B cell (primary cell): ENCODE results near the gene ABCG5. TPM values are rescaled to one million over a fixed set of nuclear protein-coding genes. Genes with fewer than 3 reads are reported as not detected.

Source experiments
- ATAC-seq: fragments of 200-7000 bp; cut with Tn5 transposase; one replicate; pipeline ENCODE4 v1.10.0; 2021; ENCODE audit warnings: low read depth, mild to moderate bottlenecking, moderate number of reproducible peaks, moderate library complexity
- CTCF ChIA-PET: fragments of 350-600 bp; sonication (Branson Sonifier 250); formaldehyde crosslinking; loops from one replicate; lab custom pipeline; 2021; ENCODE audit warnings: antibody characterized with exemption, inconsistent platforms; lab: Charles Lee
- POLR2A ChIA-PET: fragments of 350-600 bp; sonication (Branson Sonifier 250); formaldehyde crosslinking; loops from one replicate; lab custom pipeline; 2021; ENCODE audit warnings: antibody characterized with exemption; lab: Charles Lee
- DNase-seq: peaks from one replicate; pipeline ENCODE4 v3.0.0; 2013
- H2AFZ ChIP-seq: 2 replicates; pipeline ENCODE4 v1.6.1; 2012; ENCODE audit warnings: mild to moderate bottlenecking, low read depth, low read length; ENCODE audit not compliant: insufficient read depth, poor library complexity, severe bottlenecking
- H3K27ac ChIP-seq, 2 donors: 1 replicate in 1 of 2; 2 replicates in 1 of 2; pipeline ENCODE4 v1.5.1; 2012 to 2013; ENCODE audit warnings: low read length in 2 of 2, mild to moderate bottlenecking in 2 of 2, moderate library complexity in 1 of 2
- H3K27me3 ChIP-seq, 4 experiments: fragments of 200-600 bp in 1 of 4; sonication (generic) in 1 of 4; replicated peaks in 1 of 4; 1 replicate in 2 of 4; 2 replicates in 2 of 4; pipeline versions ENCODE4 v1.6.1 to v1.7.0; 2013 to 2016; ENCODE audit warnings: low read length in 3 of 4, mild to moderate bottlenecking in 2 of 4, mixed read lengths in 1 of 4, moderate library complexity in 1 of 4; ENCODE audit not compliant: insufficient read depth in 4 of 4, control insufficient read depth in 3 of 4; ENCODE audit errors: control extremely low read depth in 1 of 4
- H3K36me3 ChIP-seq, 2 experiments: replicated peaks in 1 of 2; 1 replicate in 1 of 2; 2 replicates in 1 of 2; pipeline versions ENCODE4 v1.6.1 to v1.7.1; 2013; ENCODE audit warnings: low read length in 1 of 2; ENCODE audit not compliant: insufficient read depth in 2 of 2, control insufficient read depth in 1 of 2; ENCODE audit errors: control extremely low read depth in 1 of 2, extremely low read depth in 1 of 2
- H3K4me1 ChIP-seq, 2 donors: fragments of 200-600 bp in 1 of 2; sonication (generic) in 1 of 2; 1 replicate in 1 of 2; 2 replicates in 1 of 2; pipeline versions ENCODE4 v1.5.1 to v1.6.1; 2013 to 2017; ENCODE audit warnings: low read length in 2 of 2; ENCODE audit not compliant: control insufficient read depth in 2 of 2, insufficient read depth in 2 of 2
- H3K4me2 ChIP-seq: replicated peaks from 2 replicates; pipeline ENCODE3; 2012; ENCODE audit warnings: mild to moderate bottlenecking, low read depth, low read length; ENCODE audit not compliant: poor library complexity, severe bottlenecking
- H3K4me3 ChIP-seq, 5 experiments: fragments of 200-600 bp in 1 of 5; sonication (generic) in 1 of 5; 1 replicate in 3 of 5; 2 replicates in 2 of 5; pipeline versions ENCODE4 v1.5.1 to v1.7.0; 2011 to 2016; ENCODE audit warnings: low read length in 4 of 5, mild to moderate bottlenecking in 4 of 5, low read depth in 2 of 5, control low read depth in 1 of 5, moderate library complexity in 1 of 5; ENCODE audit not compliant: insufficient read depth in 1 of 5; ENCODE audit errors: control extremely low read depth in 1 of 5, extremely low read depth in 1 of 5
- H3K79me2 ChIP-seq: fragments of 200-600 bp; sonication (generic); one replicate; pipeline ENCODE4 v1.6.0; 2016; ENCODE audit warnings: low read length; ENCODE audit not compliant: control insufficient read depth, insufficient read depth
- H3K9ac ChIP-seq: fragments of 200-600 bp; sonication (generic); 2 replicates; pipeline ENCODE4 v1.6.1; 2017; ENCODE audit warnings: mild to moderate bottlenecking, low read length, moderate library complexity
- H3K9me3 ChIP-seq, 3 donors: one replicate each; pipeline versions ENCODE4 v1.6.1 to v1.7.1; 2013; ENCODE audit warnings: low read length in 2 of 3; ENCODE audit not compliant: control insufficient read depth in 2 of 3, insufficient read depth in 1 of 3; ENCODE audit errors: control extremely low read depth in 1 of 3
- H4K20me1 ChIP-seq: 2 replicates; pipeline ENCODE4 v1.6.0; 2012; ENCODE audit warnings: mild to moderate bottlenecking, low read length; ENCODE audit not compliant: insufficient read depth, control insufficient read depth, poor library complexity, severe bottlenecking
- H3K27ac Mint-ChIP-seq: one replicate; pipeline ENCODE4 v1.8.0; 2021; ENCODE audit warnings: mixed read lengths
- H3K27me3 Mint-ChIP-seq: one replicate; pipeline ENCODE4 v1.8.0; 2021; ENCODE audit warnings: mixed read lengths
- H3K4me1 Mint-ChIP-seq: one replicate; pipeline ENCODE4 v1.8.0; 2021; ENCODE audit warnings: mixed read lengths
- H3K4me3 Mint-ChIP-seq: one replicate; pipeline ENCODE4 v1.8.0; 2021; ENCODE audit warnings: mixed read lengths
- H3K9me3 Mint-ChIP-seq: one replicate; pipeline ENCODE4 v1.8.0; 2022; ENCODE audit warnings: mixed read lengths; ENCODE audit not compliant: insufficient read depth
- EZH2 ChIP-seq: IDR thresholded peaks from 2 replicates; pipeline ENCODE4 v1.6.1; 2012; ENCODE audit warnings: borderline replicate concordance, low read depth, mild to moderate bottlenecking, moderate library complexity, low read length; ENCODE audit not compliant: insufficient read depth, poor library complexity, severe bottlenecking
- WGBS: methylation state at CpG from one replicate; pipeline ENCODE4 v1.1.5; 2013; ENCODE audit warnings: missing lambda C conversion rate; ENCODE audit not compliant: insufficient coverage; 5-methylcytosine and 5-hydroxymethylcytosine counted together
- intact Hi-C: fragments of 100-400 bp; cut with micrococcal nuclease; formaldehyde crosslinking; loops from one replicate; pipeline ENCODE4 v1.10.0; 2022
- polyA plus RNA-seq: library from polyadenylated mRNA; depleted of rRNA; stranded (reverse); fragments of >200 nt; gene quantifications from 2 replicates; pipeline ENCODE4 v1.2.3, GENCODE V29; 2012
- total RNA-seq, 2 donors: library from RNA; stranded (reverse); fragments of 120-200 nt in 1 of 2; gene quantifications; 1 replicate in 1 of 2; 2 replicates in 1 of 2; pipeline versions ENCODE4 v1.2.3 to v1.2.4, GENCODE V29; 2013 to 2022
- TF ChIP-seq, protein P1 (sequence below): fragments of 200-600 bp; IDR thresholded peaks from one replicate; pipeline ENCODE4 v1.8.0; 2022; ENCODE audit warnings: antibody characterized with exemption, mild to moderate bottlenecking

The ABCG5 gene
- total and polyA plus RNA-seq, 2 donors (not counting 1 experiment from before 2014, with no cell fraction given), result not detected

DNA sequence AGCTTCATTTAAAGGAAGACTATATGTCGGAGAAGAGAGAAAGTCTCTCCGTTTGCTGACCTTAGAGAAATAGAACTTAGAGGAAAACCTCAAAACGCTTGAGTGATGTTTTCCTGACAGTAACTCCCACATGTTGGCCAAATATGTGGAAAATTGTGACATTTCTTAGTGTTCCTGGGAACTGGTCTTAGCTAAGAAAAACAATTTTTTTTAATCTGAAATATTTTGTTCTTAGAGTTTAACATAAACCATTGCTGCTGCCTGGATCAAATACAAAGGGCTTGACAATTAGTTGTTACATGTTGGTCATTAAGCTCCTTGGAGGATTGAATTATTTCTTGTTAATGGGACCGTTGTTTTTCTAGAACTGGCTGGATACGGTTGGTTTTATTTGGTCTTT, 48.5 kb downstream of the ABCG5 start:
- no peaks in the 10 kb centered on the region for H4K20me1 ChIP-seq
- 100% methylated on average over 1 of the region's 5 CpGs for WGBS
- no peak overlapping the region for H3K27ac ChIP-seq
- no peak overlapping the region for H3K4me3 Mint-ChIP-seq
- H3K4me1 Mint-ChIP-seq, result no peaks in the 10 kb centered on the region
- no peak overlapping the region for H2AFZ ChIP-seq
- TF ChIP-seq, protein P1, sequence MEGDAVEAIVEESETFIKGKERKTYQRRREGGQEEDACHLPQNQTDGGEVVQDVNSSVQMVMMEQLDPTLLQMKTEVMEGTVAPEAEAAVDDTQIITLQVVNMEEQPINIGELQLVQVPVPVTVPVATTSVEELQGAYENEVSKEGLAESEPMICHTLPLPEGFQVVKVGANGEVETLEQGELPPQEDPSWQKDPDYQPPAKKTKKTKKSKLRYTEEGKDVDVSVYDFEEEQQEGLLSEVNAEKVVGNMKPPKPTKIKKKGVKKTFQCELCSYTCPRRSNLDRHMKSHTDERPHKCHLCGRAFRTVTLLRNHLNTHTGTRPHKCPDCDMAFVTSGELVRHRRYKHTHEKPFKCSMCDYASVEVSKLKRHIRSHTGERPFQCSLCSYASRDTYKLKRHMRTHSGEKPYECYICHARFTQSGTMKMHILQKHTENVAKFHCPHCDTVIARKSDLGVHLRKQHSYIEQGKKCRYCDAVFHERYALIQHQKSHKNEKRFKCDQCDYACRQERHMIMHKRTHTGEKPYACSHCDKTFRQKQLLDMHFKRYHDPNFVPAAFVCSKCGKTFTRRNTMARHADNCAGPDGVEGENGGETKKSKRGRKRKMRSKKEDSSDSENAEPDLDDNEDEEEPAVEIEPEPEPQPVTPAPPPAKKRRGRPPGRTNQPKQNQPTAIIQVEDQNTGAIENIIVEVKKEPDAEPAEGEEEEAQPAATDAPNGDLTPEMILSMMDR, result no peak
- no peak for TF ChIP-seq EZH2
- intact Hi-C loops, result no loop called here
- ChIA-PET POLR2A (no interaction called here), CTCF (no interaction called here)
- H3K27me3 ChIP-seq, result no peaks in the 10 kb centered on the region
- no peaks in the 10 kb centered on the region for H3K36me3 ChIP-seq
- H3K27me3 Mint-ChIP-seq, result no peaks in the 10 kb centered on the region
- no peak overlapping the region for H3K4me3 ChIP-seq
- no peaks in the 10 kb centered on the region for H3K4me1 ChIP-seq
- no peak for DNase-seq
- H3K9ac ChIP-seq, result no peak overlapping the region
- H3K9me3 ChIP-seq, result no peaks in the 10 kb centered on the region
- no peak overlapping the region for H3K27ac Mint-ChIP-seq
- no peak overlapping the region for H3K4me2 ChIP-seq
- no peaks in the 10 kb centered on the region for H3K9me3 Mint-ChIP-seq
- no peak for ATAC-seq
- no peaks in the 10 kb centered on the region for H3K79me2 ChIP-seq

DNA sequence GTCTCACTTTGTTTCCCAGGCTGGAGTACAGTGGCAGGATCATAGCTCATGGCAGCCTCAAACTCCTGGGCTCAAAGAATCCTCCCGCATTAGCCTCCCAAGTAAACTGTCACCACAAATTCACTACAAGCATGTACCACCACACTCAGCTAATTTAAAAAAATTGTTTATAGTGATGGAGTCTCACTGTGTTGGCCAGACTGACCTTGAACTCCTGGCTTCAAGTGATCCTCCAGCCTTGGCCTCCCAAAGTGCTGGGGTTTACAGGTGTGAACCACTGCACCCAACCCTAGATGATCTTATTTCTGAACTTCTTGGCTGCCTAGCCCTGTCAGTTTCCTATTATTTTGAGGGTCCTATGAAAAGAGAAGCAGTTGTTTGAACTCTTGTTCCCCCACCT, 50.0 kb downstream of the ABCG5 start:
- no CpG with 5 or more reads among the region's 1 CpG for WGBS
- no peaks in the 10 kb centered on the region for H3K36me3 ChIP-seq
- no peak overlapping the region for H3K27ac ChIP-seq

More for the DNA sequence above, 50.0 kb downstream of the ABCG5 start:
- H3K4me1 Mint-ChIP-seq, result no peaks in the 10 kb centered on the region
- no peak overlapping the region for H2AFZ ChIP-seq
- TF ChIP-seq EZH2, result no peak
- TF ChIP-seq, protein P1, result no peak
- no peaks in the 10 kb centered on the region for H3K9me3 ChIP-seq
- POLR2A ChIA-PET, result no interaction called here
- H3K4me3 Mint-ChIP-seq, result no peak overlapping the region
- CTCF ChIA-PET, result no interaction called here
- DNase-seq (no peak), ATAC-seq (no peak)
- no peak overlapping the region for H3K9ac ChIP-seq
- no peaks in the 10 kb centered on the region for H3K4me1 ChIP-seq
- no peaks in the 10 kb centered on the region for H3K27me3 Mint-ChIP-seq
- H3K4me2 ChIP-seq, result no peak overlapping the region
- no peaks in the 10 kb centered on the region for H3K79me2 ChIP-seq
- no peak overlapping the region for H3K27ac Mint-ChIP-seq
- H4K20me1 ChIP-seq, result no peaks in the 10 kb centered on the region
- intact Hi-C loops, result no loop called here
- H3K9me3 Mint-ChIP-seq, result no peaks in the 10 kb centered on the region
- H3K27me3 ChIP-seq, result no peaks in the 10 kb centered on the region
- H3K4me3 ChIP-seq, result no peak overlapping the region
